Esophagus muscularis mucosa (tissue), 4 donors: ENCODE data around the gene COL5A1.

ENCODE experiments used
- EP300 ChIP-seq: sonication (generic); formaldehyde crosslinking; IDR thresholded peaks from one replicate; pipeline ENCODE4 v1.6.1; 2017; ENCODE audit warnings: antibody characterized with exemption
- POLR2A ChIP-seq: fragments of 450-650 bp; IDR thresholded peaks from one replicate; pipeline ENCODE4 v1.6.1; 2017; ENCODE audit warnings: antibody characterized with exemption, moderate library complexity, mild to moderate bottlenecking, low read depth
- TF ChIP-seq, protein P1 (sequence below), 3 experiments: fragments of 200-600 bp in 2 of 3; fragments of 450-650 bp in 1 of 3; sonication (generic) in 2 of 3; IDR thresholded peaks; one replicate each; pipeline ENCODE4 v1.5.1; 2017 to 2019; ENCODE audit warnings: antibody characterized with exemption in 3 of 3, mild to moderate bottlenecking in 2 of 3, moderate library complexity in 1 of 3

DNA sequence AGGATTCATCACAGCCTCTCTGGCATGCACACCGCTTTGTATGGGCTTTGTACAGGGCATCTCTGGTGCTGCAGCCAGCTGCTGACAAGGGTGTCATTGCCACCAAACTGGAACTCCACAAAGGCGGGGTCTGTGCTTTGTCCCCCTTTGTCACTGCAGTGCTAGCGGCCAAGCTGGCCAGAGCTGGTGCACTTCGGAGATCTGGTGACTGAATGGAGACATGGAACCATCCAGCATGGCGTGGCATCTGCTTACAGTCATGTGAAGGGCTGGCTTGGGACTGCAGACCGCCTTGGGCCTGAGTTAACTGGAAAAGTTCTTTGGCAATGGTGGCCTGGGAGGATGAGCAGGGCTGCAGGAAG lies 18.7 kb upstream of the COL5A1 start:
- TF ChIP-seq, protein P1, sequence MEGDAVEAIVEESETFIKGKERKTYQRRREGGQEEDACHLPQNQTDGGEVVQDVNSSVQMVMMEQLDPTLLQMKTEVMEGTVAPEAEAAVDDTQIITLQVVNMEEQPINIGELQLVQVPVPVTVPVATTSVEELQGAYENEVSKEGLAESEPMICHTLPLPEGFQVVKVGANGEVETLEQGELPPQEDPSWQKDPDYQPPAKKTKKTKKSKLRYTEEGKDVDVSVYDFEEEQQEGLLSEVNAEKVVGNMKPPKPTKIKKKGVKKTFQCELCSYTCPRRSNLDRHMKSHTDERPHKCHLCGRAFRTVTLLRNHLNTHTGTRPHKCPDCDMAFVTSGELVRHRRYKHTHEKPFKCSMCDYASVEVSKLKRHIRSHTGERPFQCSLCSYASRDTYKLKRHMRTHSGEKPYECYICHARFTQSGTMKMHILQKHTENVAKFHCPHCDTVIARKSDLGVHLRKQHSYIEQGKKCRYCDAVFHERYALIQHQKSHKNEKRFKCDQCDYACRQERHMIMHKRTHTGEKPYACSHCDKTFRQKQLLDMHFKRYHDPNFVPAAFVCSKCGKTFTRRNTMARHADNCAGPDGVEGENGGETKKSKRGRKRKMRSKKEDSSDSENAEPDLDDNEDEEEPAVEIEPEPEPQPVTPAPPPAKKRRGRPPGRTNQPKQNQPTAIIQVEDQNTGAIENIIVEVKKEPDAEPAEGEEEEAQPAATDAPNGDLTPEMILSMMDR (IDR thresholded peaks at IDR 0.05), result no peak
- TF ChIP-seq POLR2A (no peak), EP300 (no peak)
